ENCODE measurements around the gene A2M.

The A2M gene

DNA sequence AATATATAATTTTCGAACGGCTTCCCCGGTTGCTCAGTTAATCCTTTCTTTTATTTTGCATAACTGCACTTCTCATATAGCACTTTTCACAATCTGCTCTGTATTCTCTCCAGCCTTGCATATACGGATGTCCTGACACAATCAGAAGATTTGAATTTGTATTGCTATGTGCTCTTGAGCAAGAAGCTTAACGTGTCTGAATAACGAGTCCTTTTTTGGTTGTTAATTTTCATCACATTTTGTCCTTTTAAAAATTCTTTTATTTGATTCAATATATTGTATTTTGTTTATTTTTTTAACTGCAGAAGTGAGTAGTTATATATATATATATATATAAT is 17.6 kb downstream of the A2M start:
- DNase-seq = no peak

DNA sequence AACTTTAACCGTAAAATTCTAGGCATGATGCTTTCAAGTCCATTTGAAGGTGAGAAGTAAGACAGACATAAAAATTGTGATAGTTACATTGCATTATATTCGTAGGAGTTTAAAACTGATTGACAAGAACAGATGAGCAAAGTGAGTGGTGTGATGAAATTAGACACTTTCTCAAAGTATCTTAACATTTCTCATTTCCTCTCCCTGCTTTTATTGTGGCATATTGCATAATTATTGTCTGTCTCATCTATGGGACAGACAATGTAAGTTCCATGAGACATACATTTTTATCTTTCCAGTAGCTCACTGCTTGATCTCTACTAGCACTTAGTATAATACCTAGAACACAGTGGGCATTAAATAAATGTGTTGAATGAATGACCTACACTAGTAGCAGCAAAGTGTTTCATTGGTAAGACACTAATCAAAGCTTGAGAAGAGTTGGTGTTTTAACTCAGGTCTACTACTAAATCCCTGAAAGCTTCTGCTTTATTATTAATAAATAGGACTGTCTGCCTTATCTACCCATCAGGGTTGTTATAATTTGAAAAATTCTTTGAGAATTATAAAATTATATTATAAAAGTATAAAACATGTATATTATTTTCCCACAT is 19.0 kb downstream of the A2M start:
- no peak for DNase-seq

DNA sequence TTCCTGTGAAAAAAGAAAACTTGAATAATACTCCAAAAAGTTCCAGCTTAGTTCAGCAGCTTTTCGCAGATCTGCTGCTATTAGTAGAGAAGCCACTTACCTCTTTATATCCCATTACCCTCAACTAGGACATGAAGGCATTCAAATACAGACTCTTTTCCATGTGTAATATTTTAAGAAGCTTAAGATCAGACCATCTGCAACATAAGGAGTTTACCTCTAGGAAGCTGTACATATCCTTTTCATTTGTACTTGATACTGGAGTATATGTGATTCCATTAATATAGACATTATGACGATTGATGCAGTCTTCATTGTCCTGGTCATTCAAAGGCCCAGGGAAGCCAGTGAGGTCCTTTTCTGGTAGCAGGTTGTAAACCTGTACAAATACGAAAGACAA is 20.4 kb downstream of the A2M start:
- DNase-seq = no peak

DNA sequence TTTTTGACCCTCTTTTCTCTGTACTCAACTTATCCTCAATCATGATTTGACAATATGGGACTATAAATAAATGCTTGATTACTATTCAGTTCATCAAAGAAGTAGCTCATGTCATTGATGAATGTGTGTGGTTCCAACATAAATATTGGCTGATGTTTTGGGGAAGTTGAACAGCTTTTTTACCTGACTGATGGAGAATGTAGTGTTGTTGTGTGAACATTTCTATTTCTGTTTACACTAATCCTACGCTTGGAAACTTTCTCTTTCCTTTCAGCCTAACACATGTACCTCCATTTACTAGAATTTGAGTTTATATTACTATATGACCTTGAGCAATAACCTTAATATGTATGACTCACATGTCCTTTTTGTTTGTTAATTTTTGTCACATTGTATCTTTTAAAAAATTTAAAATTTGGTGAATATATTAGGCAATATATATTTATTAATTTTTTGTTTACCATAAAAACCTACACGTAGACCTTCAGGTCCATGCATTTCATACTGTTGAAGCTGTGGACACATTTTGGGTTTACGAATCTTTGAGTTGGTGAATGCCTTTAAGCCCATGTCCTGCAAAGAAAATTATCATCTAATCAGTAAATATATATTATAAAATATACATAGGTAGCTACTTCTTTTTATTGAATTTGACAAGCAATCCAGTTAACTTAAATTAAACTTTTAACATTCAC is 21.1 kb downstream of the A2M start:
- no peak for DNase-seq

DNA sequence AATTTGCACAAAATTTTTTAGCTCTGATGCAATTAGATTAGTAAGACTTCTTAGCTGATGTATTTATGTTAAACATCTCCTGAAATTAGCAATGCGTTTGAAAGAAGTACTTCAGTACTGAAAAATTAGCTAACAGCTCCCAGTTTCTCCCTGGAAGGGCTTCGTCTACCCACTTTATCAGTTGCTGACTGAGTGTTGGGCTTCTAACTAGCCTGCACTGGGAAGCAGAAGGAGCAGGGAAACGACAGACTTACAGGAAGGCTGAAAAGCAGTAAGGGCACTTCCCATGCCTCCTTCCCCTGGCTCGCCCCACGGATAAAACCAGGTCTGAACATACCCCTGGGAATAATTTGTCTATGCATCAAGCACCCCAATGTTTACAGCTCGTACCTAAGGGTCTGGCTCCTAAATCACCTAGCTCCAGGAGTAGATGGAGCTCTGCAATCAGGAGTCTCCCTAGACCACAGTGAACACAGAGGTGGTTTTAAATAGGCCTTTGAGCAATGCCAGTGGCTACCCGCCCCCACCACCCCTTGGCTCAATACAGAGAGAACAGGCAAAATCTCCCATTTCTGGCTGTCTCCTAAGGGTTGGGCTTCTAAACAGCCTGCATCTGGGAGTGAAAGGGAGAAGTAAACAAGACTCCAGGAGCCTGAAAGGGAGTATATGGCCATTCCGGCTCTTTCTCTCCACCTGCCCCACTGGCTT is 23.7 kb downstream of the A2M start:
- DNase-seq = no peak

DNA sequence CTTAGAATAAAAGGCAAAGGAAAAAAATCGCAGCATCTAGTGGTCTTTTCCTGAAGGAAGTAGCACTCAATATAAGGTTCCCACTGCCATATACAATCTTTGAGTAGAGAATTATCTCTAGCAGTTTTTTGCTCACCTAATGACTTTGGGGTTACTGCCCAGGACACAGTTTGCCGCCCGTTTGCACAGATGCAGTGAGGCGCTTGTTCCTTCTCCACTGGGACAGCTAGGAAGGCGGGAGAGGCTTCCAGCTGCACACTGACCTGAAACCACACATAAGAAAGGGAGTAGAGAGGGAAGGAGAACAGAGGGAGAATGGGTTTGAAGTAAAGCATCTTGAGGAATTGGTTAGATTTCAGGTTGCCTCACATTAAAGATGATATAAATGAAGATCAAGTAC is 25.5 kb downstream of the A2M start:
- DNase-seq = no peak

DNA sequence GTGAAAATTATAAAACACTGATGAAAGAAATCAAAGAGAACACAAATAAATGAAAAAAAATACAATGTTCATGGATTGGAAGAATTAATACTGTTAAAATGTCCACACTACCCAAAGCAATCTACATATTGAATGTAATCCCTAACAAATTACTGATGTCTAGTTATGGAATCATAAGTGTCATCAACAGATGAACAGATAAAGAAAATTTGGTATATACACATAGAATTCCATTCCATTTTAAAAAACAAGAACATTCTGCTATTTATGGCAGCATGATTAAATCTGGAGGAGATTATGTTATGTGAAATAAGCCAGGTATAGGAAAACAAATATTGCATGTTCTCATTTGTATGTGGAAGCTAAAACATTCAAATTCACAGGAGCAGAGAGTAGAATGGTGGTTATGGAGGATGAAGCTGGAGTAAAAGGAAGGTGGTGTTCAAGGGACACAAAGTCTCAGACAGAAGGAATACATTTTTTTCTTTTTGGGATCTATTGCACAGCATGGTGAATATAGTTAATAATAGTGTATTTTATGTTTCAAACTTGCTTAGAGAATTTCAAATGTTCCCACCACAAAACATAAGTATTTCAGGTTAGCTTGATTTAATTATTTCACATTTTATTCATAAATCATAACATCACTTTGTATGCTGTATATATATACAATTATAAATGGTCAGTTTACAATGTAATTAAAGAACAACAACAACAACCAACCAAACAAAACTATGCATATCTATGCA is 28.5 kb downstream of the A2M start:
- no peak for DNase-seq

DNA sequence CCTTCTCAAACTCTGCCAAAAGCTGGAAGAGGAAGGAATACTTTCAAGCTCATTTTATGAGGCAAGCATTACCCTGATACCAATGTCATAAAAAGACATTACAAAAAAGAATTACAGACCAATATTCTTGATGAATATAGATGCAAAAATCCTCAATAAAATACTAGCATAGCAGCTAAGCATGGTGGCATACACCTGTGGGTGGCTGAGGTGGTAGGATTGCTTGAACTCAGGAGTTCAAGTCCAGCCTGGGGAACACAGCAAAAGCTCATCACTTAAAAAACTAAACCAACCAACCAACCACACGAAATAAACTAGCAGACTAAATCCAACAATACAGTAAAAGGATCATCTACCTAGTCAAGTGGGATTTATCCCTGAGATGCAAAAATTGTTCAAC is 29.6 kb downstream of the A2M start:
- DNase-seq = no peak

DNA sequence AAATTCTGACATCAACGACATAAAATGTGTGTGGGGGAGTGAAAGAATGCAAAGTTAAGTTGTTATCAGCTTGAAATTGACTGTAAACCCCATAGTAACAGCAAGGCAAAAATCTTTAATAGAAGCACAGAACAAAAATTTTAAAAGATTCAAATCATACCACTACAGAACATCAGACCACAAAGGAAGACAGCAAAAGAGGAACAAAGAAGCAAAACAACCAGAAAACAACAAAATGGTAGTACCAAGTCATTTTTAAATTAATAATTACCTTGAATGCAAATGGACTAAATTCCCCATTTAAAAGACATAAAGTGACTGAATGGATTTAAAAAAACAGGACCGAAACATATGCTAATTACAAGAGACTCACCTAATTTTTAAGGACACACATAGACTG is 31.3 kb downstream of the A2M start:
- no peak for DNase-seq

DNA sequence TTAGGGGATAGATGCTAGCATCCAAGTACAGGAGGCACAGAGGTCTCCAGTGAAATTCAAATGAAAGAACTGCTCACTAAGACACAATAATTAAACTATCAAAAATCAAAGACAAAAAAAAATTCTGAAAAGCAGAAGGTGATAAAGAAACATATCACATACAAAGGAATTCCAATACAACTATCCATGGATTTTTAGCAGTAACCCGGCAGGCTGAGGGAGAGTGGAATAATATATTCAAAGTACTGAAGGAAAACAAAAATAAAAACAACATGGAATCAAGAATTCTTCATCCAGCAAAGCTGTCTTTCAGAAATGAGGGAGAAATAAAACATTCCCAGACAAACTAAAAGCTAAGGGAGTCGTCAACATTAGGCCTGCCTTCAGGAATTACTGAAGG is 31.9 kb downstream of the A2M start:
- DNase-seq = no peak

DNA sequence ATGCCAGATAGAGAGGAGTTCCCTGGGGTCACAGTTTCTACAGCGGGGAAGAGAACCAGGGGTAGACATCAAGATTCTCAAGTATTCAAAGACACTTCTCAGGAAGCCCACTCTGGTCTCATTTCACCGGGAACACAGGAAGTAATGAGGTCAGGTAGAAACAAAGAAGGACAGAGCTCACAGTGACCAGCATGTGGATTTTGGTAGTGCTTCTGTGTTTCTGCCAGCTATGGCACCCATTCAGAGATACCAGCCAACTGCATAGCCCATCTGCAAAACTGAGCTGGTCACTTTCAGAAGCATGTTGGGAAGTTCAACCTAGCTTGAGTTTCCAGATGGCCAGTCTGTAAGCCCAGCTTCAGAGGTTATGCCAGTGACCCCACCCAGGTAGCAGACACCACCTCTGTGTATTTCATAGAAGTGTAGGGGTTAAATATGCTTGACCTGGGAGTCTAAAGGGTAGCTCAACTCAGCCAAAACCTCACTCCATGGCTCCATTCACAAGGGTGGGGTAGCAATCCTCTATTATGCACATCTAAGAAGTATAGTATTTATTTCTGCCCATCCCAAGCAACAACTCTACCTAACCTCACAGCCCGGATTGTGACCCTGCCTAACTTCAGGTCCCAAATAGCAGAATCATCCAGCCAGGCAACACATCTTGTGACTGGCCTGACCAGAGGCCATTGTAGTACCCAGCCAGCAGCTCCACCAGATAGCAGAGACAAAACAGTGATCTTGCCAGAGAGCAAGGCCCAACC is 33.9 kb downstream of the A2M start:
- DNase-seq = no peak

DNA sequence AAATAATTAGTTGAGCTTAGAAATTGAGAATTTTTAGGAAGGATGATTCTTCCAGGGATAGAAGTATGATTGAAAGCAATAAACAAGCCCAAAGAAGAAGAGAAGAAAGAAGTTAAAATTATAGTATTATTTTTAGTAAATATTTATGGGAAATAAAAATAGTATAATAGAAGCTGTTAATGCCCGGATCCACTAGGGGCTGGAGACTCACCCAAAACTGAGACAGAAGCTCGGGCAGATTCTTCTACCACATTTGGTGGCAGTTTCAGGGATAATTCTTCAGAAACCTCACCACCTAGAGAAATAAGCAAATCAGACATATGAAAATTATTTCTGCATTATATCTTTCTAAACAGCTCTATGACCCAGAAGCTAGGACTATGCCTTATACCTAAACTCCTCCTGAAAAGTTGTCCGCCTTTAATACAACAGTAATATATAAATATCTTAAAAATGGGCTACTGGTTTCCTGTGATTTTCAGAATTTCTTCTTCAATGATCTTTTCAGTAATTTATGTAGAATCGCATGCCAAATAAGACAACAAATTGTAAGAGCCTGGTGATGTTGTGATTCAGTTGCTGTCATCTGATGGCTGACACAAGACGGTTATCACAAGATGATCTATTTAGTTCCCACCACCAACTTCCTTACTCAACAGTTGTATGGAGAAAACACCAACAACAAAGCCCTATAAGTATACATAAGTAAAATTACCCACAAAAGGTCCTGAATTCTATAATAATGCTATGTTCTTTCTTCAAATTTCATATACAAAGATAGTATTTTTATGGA is 35.6 kb downstream of the A2M start:
- no peak for DNase-seq

DNA sequence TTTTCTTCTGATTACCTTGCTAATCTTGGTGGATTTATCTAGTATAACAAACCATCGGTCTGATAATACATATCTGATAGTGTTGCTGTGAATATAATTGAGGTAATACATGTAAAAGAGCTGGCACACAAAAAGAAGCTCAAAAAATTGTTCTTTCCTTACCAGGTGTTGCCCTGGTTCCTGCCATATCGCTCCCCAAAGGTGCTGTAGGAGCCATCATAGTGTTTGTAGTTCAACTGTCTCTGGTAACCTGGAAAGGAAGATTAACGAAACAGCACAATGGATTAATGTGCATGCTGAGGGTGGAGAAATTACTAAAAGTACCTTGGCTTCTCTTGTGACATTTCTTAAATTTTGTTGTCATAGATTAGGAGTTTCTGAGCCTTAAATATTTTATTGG is 36.6 kb downstream of the A2M start:
- DNase-seq = no peak

DNA sequence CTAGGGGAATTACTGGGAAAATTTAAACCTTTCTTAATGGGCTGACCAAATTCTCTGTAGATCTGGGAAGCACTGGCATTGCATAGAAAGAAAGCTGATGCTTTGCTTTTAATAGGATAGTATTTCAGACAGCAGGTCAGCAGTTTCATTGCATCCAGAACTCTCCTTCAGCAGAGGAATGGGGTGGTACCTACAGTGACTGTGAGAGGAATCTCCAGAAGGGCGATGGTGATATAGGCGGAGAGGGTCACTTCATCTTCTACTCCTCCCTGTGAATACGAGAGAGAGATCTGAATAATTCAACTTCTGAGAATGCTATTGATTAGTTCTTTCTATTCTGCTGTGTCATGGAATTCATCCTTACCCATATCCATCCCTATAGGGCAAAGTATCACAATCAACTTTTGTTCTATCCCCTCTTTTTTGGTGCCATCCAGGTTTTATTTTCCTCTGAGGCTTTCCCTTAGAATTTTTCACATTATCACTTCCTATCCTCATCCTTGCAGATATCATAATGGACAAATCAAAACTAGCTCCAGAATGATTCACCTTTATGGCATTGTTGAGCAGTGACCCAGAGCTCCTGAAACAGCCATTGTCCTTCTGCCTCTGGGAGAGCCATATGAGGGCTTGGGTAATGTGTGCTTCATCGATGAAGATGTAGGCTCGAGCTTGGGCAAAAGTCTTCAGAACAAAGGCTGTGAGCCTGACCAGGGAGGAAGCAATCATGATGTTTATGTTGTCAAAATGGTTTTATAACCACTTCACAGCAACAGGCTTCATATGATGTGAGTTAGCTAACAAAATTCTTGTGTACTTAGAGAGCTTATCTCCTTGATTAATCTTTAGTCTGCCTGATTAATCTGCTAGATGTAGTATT is 38.3 kb downstream of the A2M start:
- DNase-seq = no peak

DNA sequence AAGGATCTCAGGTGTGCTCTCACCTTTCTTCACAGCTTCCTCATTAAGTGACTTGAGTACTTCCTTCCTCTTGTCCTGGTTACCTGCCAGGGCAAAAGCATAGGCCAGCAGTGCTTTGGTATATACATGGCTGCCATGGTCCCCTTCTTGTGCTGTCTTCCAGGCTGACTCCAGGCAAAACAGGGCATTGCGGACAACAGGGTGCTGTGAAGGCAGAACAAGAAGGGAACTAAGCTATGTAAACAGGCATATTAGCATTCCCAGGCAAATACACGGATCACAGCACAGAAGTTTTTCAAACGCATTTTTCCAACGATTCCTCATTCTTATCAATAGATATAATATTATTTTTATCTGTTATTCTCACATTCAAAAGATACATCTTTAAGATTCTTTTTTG is 39.0 kb downstream of the A2M start:
- DNase-seq = no peak

DNA sequence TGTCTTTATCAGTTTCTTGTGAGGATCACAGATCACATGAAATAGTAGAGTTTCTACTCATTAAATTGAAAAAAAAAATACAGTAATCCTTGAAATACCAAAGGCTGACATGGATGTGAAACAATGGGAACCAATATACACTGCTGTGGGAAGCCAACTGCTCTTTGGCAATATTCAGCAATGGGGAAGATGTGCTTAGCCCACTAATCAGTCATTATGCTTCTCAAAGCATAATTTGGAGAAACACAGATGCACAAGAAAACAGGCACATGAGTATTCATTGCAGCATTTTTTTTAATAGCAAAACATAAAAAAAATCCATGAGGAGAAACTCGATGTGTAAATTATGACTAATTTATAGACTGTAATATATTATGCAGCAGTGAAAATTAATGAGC is 40.6 kb downstream of the A2M start:
- no peak for DNase-seq

DNA sequence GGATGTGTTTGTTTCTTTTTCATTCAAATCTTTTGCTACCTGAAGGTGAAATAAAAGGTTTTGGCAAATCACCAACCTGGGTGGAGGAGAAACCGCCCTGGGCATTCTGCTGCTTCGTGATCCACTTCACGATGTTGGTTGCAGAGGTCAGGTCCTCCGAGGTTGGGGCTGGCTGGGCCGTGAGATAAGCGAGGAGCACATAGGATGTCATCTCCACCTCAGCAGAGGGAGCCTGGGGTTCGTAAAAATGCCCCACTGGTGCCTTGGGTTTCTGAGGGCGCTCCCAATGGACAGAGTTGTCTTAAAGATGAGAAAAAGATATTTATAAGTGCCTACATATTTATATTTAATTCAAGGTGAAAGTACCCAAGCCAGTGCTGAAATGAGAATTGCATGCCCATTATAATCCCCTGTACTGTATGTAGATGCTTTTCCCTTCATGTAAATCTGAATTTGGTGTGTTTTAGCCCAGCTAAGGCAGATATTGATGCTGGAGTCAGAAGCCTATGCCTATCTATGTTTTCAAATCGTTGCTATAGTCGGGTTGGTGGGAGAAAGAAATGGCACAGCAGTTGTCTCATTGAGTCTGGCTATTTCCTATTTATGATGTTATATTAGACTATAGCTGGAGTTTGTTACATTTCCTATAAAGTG is 41.1 kb downstream of the A2M start:
- no peak for DNase-seq

DNA sequence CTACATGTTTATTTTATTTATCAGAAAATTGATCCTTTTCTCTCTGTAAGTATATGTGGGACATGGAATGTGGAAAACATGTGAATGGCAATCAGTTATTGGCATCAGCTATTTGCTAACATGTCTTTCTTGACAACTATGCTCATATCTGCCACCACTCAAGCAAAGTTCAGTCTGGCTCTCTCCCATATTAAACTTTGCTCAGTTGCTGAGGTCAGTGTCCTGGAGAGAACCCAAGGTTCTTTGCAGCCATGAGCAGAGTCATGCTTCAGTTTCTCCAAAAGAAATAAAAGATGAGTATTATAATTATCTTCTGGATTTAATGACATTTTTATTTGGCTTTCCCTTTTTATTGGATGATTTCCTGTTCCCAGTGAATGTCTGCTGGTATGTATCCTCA is 42.6 kb downstream of the A2M start:
- DNase-seq = no peak

DNA sequence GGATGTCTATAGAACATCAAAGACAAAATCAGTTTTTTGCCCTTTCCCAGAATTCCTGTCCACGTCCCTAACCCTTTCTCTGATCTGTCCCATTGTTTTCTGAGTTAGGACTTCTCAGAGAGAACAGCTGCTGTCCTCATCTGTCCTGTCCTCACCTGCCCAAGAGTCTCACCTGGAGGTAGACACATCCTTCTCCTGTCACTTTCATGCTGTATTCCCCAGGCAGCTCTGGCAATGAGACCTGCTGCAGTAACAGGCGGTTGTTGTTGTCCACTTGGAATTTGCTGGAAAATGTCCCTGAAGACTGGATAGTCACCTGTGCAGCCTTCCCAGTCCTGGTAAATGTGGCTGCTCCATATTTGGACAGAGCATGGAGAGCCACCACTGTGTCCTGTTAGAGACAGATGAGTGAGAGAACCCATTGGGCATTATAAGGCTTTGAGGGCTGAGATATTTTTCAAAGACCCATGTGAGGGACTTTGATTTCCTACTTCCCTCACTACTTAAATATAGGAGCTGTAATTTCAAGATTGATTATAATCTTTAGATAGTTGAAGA is 43.2 kb downstream of the A2M start:
- DNase-seq = no peak

DNA sequence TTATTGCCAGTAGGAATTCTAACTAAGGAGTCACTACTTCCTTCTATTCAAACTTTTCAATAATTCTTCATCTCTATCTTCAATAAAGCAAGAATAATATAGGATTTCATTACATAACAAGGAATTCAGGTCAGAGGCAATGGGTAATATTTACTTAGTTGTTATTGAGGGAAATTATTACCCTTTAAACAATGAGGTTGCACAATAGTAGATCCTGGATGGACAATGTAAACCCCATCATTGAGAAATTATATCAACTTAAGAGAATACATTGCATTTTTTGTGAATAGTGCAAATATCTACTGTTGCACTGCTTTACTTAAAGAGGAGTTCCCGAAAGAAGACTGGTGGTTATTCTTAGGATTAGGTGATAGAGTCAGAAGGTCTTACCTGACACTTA is 43.8 kb downstream of the A2M start:
- DNase-seq = no peak
